GM23338 (cell line): ENCODE data around the gene NKAIN2. TPM values are rescaled to one million over a fixed set of nuclear protein-coding genes. Genes with fewer than 3 reads are reported as not detected.

Experiments
- ATAC-seq: fragments of 200-7000 bp; cut with Tn5 transposase; 3 replicates; pipeline ENCODE4 v1.9.1; 2020
- DNase-seq: peaks from one replicate; pipeline ENCODE4 v3.0.0-alpha.2; 2015; ENCODE audit warnings: low spot score
- H2AFZ ChIP-seq: fragments of 200-600 bp; sonication (generic); 2 replicates; pipeline ENCODE4 v1.8.0; 2016; ENCODE audit warnings: antibody characterized with exemption, mild to moderate bottlenecking, moderate library complexity
- H3F3A ChIP-seq: fragments of 200-600 bp; sonication (generic); replicated peaks from 2 replicates; pipeline ENCODE4 v1.8.0; 2017; ENCODE audit warnings: antibody characterized with exemption, mixed run types, low read depth
- H3K27ac ChIP-seq: fragments of 200-600 bp; sonication (generic); 2 replicates; pipeline ENCODE4 v1.6.1; 2016; ENCODE audit warnings: low read depth
- H3K27me3 ChIP-seq: fragments of 200-600 bp; sonication (generic); 2 replicates; pipeline ENCODE4 v1.8.0; 2016; ENCODE audit warnings: mild to moderate bottlenecking, mixed run types, moderate library complexity; ENCODE audit not compliant: insufficient read depth
- H3K36me3 ChIP-seq: fragments of 200-600 bp; sonication (generic); 2 replicates; pipeline ENCODE4 v1.8.0; 2016; ENCODE audit warnings: mild to moderate bottlenecking; ENCODE audit not compliant: insufficient read depth
- H3K4me1 ChIP-seq: fragments of 200-600 bp; sonication (generic); 2 replicates; pipeline ENCODE4 v1.8.0; 2016; ENCODE audit warnings: mild to moderate bottlenecking, moderate library complexity; ENCODE audit not compliant: insufficient read depth
- H3K4me2 ChIP-seq: fragments of 200-600 bp; sonication (generic); 2 replicates; pipeline ENCODE4 v1.7.1; 2017; ENCODE audit warnings: mixed run types
- H3K4me3 ChIP-seq: fragments of 200-600 bp; sonication (generic); 2 replicates; pipeline ENCODE4 v1.6.1; 2016; ENCODE audit warnings: mixed run types
- H3K79me2 ChIP-seq: fragments of 200-600 bp; sonication (generic); replicated peaks from 2 replicates; pipeline ENCODE4 v1.8.0; 2017; ENCODE audit warnings: mild to moderate bottlenecking; ENCODE audit not compliant: insufficient read depth
- H3K9me2 ChIP-seq: fragments of 200-600 bp; sonication (generic); 2 replicates; pipeline ENCODE4 v1.8.0; 2017; ENCODE audit not compliant: insufficient read depth
- H4K20me1 ChIP-seq: fragments of 200-600 bp; sonication (generic); replicated peaks from 2 replicates; pipeline ENCODE4 v1.8.0; 2017; ENCODE audit warnings: mild to moderate bottlenecking; ENCODE audit not compliant: insufficient read depth
- H3K27ac Mint-ChIP-seq: 2 replicates; pipeline ENCODE4 v1.8.0; 2020; ENCODE audit warnings: inconsistent platforms, mild to moderate bottlenecking, moderate library complexity, mixed read lengths
- H3K27me3 Mint-ChIP-seq: 3 replicates; pipeline ENCODE4 v1.8.0; 2022; ENCODE audit warnings: low read depth, mild to moderate bottlenecking, moderate library complexity, mixed read lengths, inconsistent platforms; ENCODE audit not compliant: insufficient read depth, poor library complexity
- H3K36me3 Mint-ChIP-seq: 3 replicates; pipeline ENCODE4 v1.8.0; 2021; ENCODE audit warnings: low read depth, mild to moderate bottlenecking, inconsistent platforms, moderate library complexity, mixed read lengths
- H3K4me1 Mint-ChIP-seq: 3 replicates; pipeline ENCODE4 v1.8.0; 2020; ENCODE audit warnings: mild to moderate bottlenecking, inconsistent platforms, mixed read lengths
- H3K4me3 Mint-ChIP-seq: 3 replicates; pipeline ENCODE4 v1.8.0; 2021; ENCODE audit warnings: moderate library complexity, mild to moderate bottlenecking, inconsistent platforms, mixed read lengths
- H3K9me3 Mint-ChIP-seq: 3 replicates; pipeline ENCODE4 v1.8.0; 2020; ENCODE audit warnings: moderate library complexity, mild to moderate bottlenecking, inconsistent platforms, mixed read lengths
- CREB1 ChIP-seq: fragments of 250-450 bp; sonication (Bioruptor Pico); IDR thresholded peaks from 2 replicates; pipeline ENCODE4 v1.5.0; 2020; ENCODE audit warnings: low read depth, mild to moderate bottlenecking, moderate library complexity
- EZH2 ChIP-seq: fragments of 200-600 bp; sonication (generic); IDR thresholded peaks from one replicate; pipeline ENCODE4 v1.8.0; 2017; ENCODE audit warnings: antibody characterized with exemption, mild to moderate bottlenecking, low read depth; ENCODE audit not compliant: unreplicated experiment
- POLR2AphosphoS5 ChIP-seq: IDR thresholded peaks from 2 replicates; pipeline ENCODE4 v1.6.1; 2016; ENCODE audit warnings: antibody characterized with exemption, low read depth
- ZNF114 ChIP-seq: fragments of 250-450 bp; sonication (Bioruptor Pico); IDR thresholded peaks from 2 replicates; pipeline ENCODE4 v1.5.0; 2020; ENCODE audit warnings: mild to moderate bottlenecking, moderate library complexity
- polyA plus RNA-seq: library from polyadenylated mRNA; unstranded; fragments of >200 nt; fragmentation: Nextera tagmentation; extraction: Ambion mirVana; gene quantifications from 2 replicates; pipeline ENCODE4 v1.2.1, GENCODE V29; 2016
- total RNA-seq: library from RNA; depleted of rRNA; stranded (reverse); fragments of >200 nt; shearing (Covaris generic); gene quantifications from 2 replicates; pipeline ENCODE4 v1.2.3, GENCODE V29; 2014
- TF ChIP-seq, protein P1 (sequence below): IDR thresholded peaks from one replicate; pipeline ENCODE4 v1.6.1; 2018; ENCODE audit warnings: antibody characterized with exemption; ENCODE audit not compliant: unreplicated experiment
- TF ChIP-seq, protein P2 (sequence below), 2 experiments: fragments of 200-600 bp in 1 of 2; sonication (generic) in 1 of 2; conservative IDR thresholded peaks; 2 replicates each; pipeline versions ENCODE4 v1.5.1 to v1.6.1; 2016 to 2017; ENCODE audit warnings: antibody characterized with exemption in 2 of 2, low read depth in 2 of 2, mild to moderate bottlenecking in 2 of 2, moderate library complexity in 1 of 2
- TF ChIP-seq, protein P3 (sequence below): IDR thresholded peaks from 2 replicates; pipeline ENCODE4 v1.6.1; 2016; ENCODE audit warnings: antibody characterized with exemption
- TF ChIP-seq, protein P4 (sequence below): fragments of 250-450 bp; sonication (Bioruptor Pico); IDR thresholded peaks from 2 replicates; pipeline ENCODE4 v1.5.0; 2020; ENCODE audit warnings: mild to moderate bottlenecking, moderate library complexity

Gene NKAIN2
- total and polyA plus RNA-seq, 2 experiments from 2014 or later: 0.39 to 1.1 TPM

DNA sequence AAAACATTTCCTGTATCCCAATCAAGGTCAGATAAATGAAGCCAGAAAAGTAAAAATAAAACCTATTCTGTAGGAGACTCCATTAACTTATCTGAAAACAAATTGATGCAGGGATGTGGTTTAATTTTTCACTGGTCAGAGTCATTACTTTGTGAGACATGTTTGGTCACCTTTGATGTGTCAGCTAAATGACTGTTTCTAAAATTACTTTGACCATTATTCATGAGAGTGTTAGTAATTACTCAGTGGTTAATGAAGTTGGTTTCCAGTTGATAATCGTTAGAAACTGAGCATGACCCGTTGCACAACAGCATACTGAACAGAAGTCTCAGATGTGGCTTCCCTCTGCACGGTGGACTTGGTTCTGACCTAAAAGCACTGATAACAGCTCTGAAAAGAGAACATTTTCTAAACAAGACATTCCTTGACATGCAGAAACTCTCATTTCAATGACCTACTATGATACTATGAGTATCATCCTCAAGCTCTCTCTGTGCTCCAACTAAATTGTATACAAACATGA, 748.1 kb downstream of the NKAIN2 start (continued):
- TF ChIP-seq, protein P1, sequence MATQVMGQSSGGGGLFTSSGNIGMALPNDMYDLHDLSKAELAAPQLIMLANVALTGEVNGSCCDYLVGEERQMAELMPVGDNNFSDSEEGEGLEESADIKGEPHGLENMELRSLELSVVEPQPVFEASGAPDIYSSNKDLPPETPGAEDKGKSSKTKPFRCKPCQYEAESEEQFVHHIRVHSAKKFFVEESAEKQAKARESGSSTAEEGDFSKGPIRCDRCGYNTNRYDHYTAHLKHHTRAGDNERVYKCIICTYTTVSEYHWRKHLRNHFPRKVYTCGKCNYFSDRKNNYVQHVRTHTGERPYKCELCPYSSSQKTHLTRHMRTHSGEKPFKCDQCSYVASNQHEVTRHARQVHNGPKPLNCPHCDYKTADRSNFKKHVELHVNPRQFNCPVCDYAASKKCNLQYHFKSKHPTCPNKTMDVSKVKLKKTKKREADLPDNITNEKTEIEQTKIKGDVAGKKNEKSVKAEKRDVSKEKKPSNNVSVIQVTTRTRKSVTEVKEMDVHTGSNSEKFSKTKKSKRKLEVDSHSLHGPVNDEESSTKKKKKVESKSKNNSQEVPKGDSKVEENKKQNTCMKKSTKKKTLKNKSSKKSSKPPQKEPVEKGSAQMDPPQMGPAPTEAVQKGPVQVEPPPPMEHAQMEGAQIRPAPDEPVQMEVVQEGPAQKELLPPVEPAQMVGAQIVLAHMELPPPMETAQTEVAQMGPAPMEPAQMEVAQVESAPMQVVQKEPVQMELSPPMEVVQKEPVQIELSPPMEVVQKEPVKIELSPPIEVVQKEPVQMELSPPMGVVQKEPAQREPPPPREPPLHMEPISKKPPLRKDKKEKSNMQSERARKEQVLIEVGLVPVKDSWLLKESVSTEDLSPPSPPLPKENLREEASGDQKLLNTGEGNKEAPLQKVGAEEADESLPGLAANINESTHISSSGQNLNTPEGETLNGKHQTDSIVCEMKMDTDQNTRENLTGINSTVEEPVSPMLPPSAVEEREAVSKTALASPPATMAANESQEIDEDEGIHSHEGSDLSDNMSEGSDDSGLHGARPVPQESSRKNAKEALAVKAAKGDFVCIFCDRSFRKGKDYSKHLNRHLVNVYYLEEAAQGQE: no peak

DNA sequence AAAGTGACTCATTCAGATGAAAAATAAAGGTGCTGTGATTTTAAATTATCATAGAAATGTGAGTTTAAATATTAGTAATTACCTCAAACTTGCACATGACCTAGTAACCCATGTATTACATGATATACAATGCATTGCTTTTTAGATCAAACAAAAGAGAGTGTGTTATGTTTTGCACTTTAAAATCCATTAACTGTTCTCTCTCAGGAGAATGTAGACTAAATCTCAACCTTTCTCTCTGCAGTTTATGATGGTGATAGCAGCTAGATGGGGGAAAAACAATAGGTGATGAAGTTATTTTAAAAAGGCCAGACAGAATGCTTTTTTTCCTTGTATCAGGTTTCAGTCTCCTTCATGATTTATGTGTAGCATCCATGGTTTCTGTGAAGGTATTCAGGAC, 754.2 kb downstream of the NKAIN2 start:
- ATAC-seq: no peak
- no peak for TF ChIP-seq ZNF114 (CRISPR knock-in tag)
- no peak for TF ChIP-seq CREB1
- TF ChIP-seq, protein P2, sequence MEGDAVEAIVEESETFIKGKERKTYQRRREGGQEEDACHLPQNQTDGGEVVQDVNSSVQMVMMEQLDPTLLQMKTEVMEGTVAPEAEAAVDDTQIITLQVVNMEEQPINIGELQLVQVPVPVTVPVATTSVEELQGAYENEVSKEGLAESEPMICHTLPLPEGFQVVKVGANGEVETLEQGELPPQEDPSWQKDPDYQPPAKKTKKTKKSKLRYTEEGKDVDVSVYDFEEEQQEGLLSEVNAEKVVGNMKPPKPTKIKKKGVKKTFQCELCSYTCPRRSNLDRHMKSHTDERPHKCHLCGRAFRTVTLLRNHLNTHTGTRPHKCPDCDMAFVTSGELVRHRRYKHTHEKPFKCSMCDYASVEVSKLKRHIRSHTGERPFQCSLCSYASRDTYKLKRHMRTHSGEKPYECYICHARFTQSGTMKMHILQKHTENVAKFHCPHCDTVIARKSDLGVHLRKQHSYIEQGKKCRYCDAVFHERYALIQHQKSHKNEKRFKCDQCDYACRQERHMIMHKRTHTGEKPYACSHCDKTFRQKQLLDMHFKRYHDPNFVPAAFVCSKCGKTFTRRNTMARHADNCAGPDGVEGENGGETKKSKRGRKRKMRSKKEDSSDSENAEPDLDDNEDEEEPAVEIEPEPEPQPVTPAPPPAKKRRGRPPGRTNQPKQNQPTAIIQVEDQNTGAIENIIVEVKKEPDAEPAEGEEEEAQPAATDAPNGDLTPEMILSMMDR (conservative IDR thresholded peaks at IDR 0.05; ENCODE audit: low read depth in 2 of 2): no peak
- TF ChIP-seq POLR2AphosphoS5: no peak
- TF ChIP-seq, protein P1: no peak
- no peak for TF ChIP-seq EZH2
- TF ChIP-seq, protein P3, sequence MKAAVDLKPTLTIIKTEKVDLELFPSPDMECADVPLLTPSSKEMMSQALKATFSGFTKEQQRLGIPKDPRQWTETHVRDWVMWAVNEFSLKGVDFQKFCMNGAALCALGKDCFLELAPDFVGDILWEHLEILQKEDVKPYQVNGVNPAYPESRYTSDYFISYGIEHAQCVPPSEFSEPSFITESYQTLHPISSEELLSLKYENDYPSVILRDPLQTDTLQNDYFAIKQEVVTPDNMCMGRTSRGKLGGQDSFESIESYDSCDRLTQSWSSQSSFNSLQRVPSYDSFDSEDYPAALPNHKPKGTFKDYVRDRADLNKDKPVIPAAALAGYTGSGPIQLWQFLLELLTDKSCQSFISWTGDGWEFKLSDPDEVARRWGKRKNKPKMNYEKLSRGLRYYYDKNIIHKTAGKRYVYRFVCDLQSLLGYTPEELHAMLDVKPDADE: no peak
- TF ChIP-seq, protein P4, sequence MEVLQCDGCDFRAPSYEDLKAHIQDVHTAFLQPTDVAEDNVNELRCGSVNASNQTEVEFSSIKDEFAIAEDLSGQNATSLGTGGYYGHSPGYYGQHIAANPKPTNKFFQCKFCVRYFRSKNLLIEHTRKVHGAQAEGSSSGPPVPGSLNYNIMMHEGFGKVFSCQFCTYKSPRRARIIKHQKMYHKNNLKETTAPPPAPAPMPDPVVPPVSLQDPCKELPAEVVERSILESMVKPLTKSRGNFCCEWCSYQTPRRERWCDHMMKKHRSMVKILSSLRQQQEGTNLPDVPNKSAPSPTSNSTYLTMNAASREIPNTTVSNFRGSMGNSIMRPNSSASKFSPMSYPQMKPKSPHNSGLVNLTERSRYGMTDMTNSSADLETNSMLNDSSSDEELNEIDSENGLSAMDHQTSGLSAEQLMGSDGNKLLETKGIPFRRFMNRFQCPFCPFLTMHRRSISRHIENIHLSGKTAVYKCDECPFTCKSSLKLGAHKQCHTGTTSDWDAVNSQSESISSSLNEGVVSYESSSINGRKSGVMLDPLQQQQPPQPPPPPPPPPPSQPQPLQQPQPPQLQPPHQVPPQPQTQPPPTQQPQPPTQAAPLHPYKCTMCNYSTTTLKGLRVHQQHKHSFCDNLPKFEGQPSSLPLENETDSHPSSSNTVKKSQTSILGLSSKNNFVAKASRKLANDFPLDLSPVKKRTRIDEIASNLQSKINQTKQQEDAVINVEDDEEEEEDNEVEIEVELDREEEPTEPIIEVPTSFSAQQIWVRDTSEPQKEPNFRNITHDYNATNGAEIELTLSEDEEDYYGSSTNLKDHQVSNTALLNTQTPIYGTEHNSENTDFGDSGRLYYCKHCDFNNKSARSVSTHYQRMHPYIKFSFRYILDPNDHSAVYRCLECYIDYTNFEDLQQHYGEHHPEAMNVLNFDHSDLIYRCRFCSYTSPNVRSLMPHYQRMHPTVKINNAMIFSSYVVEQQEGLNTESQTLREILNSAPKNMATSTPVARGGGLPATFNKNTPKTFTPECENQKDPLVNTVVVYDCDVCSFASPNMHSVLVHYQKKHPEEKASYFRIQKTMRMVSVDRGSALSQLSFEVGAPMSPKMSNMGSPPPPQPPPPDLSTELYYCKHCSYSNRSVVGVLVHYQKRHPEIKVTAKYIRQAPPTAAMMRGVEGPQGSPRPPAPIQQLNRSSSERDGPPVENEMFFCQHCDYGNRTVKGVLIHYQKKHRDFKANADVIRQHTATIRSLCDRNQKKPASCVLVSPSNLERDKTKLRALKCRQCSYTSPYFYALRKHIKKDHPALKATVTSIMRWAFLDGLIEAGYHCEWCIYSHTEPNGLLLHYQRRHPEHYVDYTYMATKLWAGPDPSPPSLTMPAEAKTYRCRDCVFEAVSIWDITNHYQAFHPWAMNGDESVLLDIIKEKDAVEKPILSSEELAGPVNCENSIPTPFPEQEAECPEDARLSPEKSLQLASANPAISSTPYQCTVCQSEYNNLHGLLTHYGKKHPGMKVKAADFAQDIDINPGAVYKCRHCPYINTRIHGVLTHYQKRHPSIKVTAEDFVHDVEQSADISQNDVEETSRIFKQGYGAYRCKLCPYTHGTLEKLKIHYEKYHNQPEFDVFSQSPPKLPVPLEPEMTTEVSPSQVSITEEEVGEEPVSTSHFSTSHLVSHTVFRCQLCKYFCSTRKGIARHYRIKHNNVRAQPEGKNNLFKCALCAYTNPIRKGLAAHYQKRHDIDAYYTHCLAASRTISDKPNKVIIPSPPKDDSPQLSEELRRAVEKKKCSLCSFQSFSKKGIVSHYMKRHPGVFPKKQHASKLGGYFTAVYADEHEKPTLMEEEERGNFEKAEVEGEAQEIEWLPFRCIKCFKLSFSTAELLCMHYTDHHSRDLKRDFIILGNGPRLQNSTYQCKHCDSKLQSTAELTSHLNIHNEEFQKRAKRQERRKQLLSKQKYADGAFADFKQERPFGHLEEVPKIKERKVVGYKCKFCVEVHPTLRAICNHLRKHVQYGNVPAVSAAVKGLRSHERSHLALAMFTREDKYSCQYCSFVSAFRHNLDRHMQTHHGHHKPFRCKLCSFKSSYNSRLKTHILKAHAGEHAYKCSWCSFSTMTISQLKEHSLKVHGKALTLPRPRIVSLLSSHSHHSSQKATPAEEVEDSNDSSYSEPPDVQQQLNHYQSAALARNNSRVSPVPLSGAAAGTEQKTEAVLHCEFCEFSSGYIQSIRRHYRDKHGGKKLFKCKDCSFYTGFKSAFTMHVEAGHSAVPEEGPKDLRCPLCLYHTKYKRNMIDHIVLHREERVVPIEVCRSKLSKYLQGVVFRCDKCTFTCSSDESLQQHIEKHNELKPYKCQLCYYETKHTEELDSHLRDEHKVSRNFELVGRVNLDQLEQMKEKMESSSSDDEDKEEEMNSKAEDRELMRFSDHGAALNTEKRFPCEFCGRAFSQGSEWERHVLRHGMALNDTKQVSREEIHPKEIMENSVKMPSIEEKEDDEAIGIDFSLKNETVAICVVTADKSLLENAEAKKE (CRISPR knock-in tag): no peak

More for the DNA sequence above, 754.2 kb downstream of the NKAIN2 start:
- no peak overlapping the region for H3K27ac Mint-ChIP-seq
- H3F3A ChIP-seq: no peaks in the 10 kb centered on the region
- no peaks in the 10 kb centered on the region for H3K36me3 Mint-ChIP-seq
- no peak overlapping the region for H3K4me3 ChIP-seq
- no peak overlapping the region for H3K27ac ChIP-seq
- no peak for DNase-seq
- H3K4me1 Mint-ChIP-seq: peaks cover 12% of the 10 kb centered on the region
- no peaks in the 10 kb centered on the region for H3K27me3 ChIP-seq
- no peaks in the 10 kb centered on the region for H3K36me3 ChIP-seq
- H3K9me3 Mint-ChIP-seq: no peaks in the 10 kb centered on the region
- no peaks in the 10 kb centered on the region for H3K9me2 ChIP-seq
- no peak overlapping the region for H3K4me2 ChIP-seq
- peaks cover 9% of the 10 kb centered on the region for H3K4me1 ChIP-seq
- no peak overlapping the region for H3K4me3 Mint-ChIP-seq
- H3K27me3 Mint-ChIP-seq: no peaks in the 10 kb centered on the region
- no peaks in the 10 kb centered on the region for H4K20me1 ChIP-seq
- H3K79me2 ChIP-seq: no peaks in the 10 kb centered on the region
- H2AFZ ChIP-seq: no peak overlapping the region
